K562 (cell line): ENCODE data around the gene GJA9. TPM values are rescaled to one million over a fixed set of nuclear protein-coding genes. Genes with fewer than 3 reads are reported as not detected.

Source experiments
- ATAC-seq: fragments of 200-7000 bp; cut with Tn5 transposase; 3 replicates; pipeline ENCODE4 v1.9.1; 2020; ENCODE audit warnings: moderate library complexity
- BruUV-seq: library from RNA; stranded (reverse); fragments of 400-500 nt; replicated peaks from 2 replicates; lab custom pipeline; 2021; lab: Mats Ljungman, UMichigan
- CTCF ChIA-PET: fragments of 300-600 bp; formaldehyde crosslinking; extraction: SDS; loops from one replicate; lab custom pipeline; 2021; ENCODE audit warnings: low intra/inter-chr PET ratio; lab: Yijun Ruan, JAX
- POLR2A ChIA-PET: fragments of 300-600, 350-650 bp; sonication (Branson Sonifier 250); formaldehyde crosslinking; extraction: SDS; loops from one replicate; lab custom pipeline; 2021; ENCODE audit warnings: antibody characterized with exemption, inconsistent platforms; lab: Yijun Ruan, JAX
- DNase-seq, 4 experiments: peaks; one replicate each; pipeline versions ENCODE4 v3.0.0 to v3.0.0-alpha.2; 2011 to 2018; ENCODE audit warnings: low spot score in 3 of 4, mixed read lengths in 3 of 4; ENCODE audit errors: extremely low read depth in 1 of 4
- FAIRE-seq: peaks from 2 replicates; lab custom pipeline; 2011; peaks lifted over from hg19 to GRCh38; lab: Jason Lieb, UNC
- H2AFZ ChIP-seq: 2 replicates; pipeline ENCODE4 v1.6.0; 2011; ENCODE audit warnings: low read depth, low read length, control low read depth, inconsistent platforms
- H3K27ac ChIP-seq: fragments of 200-600 bp; 3 replicates; pipeline ENCODE4 v1.8.0; 2011; ENCODE audit warnings: low read depth, mild to moderate bottlenecking, control low read depth, inconsistent platforms, low read length, moderate library complexity, mixed read lengths; ENCODE audit errors: extremely low read depth
- H3K27me3 ChIP-seq, 2 experiments: fragments of 300-600 bp in 1 of 2; 2 replicates in 1 of 2; 3 replicates in 1 of 2; pipeline versions ENCODE4 v1.6.0 to v1.8.0; 2011; ENCODE audit warnings: inconsistent platforms in 2 of 2, low read length in 2 of 2, mild to moderate bottlenecking in 1 of 2, mixed read lengths in 1 of 2, moderate library complexity in 1 of 2; ENCODE audit not compliant: control insufficient read depth in 2 of 2, insufficient read depth in 2 of 2
- H3K36me3 ChIP-seq: fragments of 300-600 bp; 3 replicates; pipeline ENCODE4 v1.8.0; 2011; ENCODE audit warnings: mild to moderate bottlenecking, low read length, inconsistent platforms; ENCODE audit not compliant: control insufficient read depth, insufficient read depth
- H3K4me1 ChIP-seq, 2 experiments: fragments of 200-600 bp in 1 of 2; replicated peaks in 1 of 2; 2 replicates in 1 of 2; 3 replicates in 1 of 2; pipeline versions ENCODE4 v1.5.1 to v1.8.0; 2011; ENCODE audit warnings: inconsistent platforms in 2 of 2, low read length in 2 of 2, mild to moderate bottlenecking in 1 of 2, mixed read lengths in 1 of 2, moderate library complexity in 1 of 2; ENCODE audit not compliant: control insufficient read depth in 2 of 2, insufficient read depth in 2 of 2
- H3K4me2 ChIP-seq: 2 replicates; pipeline ENCODE4 v1.6.1; 2011; ENCODE audit warnings: low read length, control low read depth, inconsistent platforms, mixed read lengths; ENCODE audit not compliant: insufficient read depth
- H3K4me3 ChIP-seq: fragments of 200-600 bp; sonication (generic), shearing (Covaris generic); 2 replicates; pipeline ENCODE4 v1.5.1; 2016; ENCODE audit warnings: control low read depth, inconsistent platforms
- H3K79me2 ChIP-seq: fragments of 200-600 bp; 3 replicates; pipeline ENCODE4 v1.8.0; 2011; ENCODE audit warnings: low read length, inconsistent platforms; ENCODE audit not compliant: control insufficient read depth, insufficient read depth
- H3K9ac ChIP-seq, 2 experiments: 2 replicates each; pipeline versions ENCODE4 v1.6.0 to v1.6.1; 2011; ENCODE audit warnings: low read depth in 2 of 2, low read length in 2 of 2, control low read depth in 1 of 2, inconsistent platforms in 1 of 2, mild to moderate bottlenecking in 1 of 2, mixed read lengths in 1 of 2; ENCODE audit not compliant: insufficient read depth in 1 of 2
- H3K9me1 ChIP-seq: one replicate; pipeline ENCODE4 v1.6.0; 2011; ENCODE audit warnings: inconsistent platforms, mild to moderate bottlenecking, low read length, moderate library complexity; ENCODE audit not compliant: control insufficient read depth, insufficient read depth
- H3K9me3 ChIP-seq: replicated peaks from 2 replicates; pipeline ENCODE4 v1.5.1; 2011; ENCODE audit warnings: low read depth, low read length, inconsistent platforms; ENCODE audit not compliant: control insufficient read depth, insufficient read depth
- H4K20me1 ChIP-seq: replicated peaks from 2 replicates; pipeline ENCODE4 v1.6.1; 2011; ENCODE audit warnings: low read length, inconsistent platforms, mixed read lengths; ENCODE audit not compliant: control insufficient read depth, insufficient read depth
- ATF7 ChIP-seq: fragments of 450-650 bp; IDR thresholded peaks from 2 replicates; pipeline ENCODE4 v1.7.1; 2014; ENCODE audit warnings: mild to moderate bottlenecking, moderate library complexity
- DIDO1 ChIP-seq: fragments of 450-650 bp; IDR thresholded peaks from 2 replicates; pipeline ENCODE4 v1.6.1; 2016; ENCODE audit warnings: low read depth, missing biosample characterization, missing genetic modification characterization
- GABPB1 ChIP-seq: sonication (generic); formaldehyde crosslinking; IDR thresholded peaks from 2 replicates; pipeline ENCODE4 v1.8.0; 2022; ENCODE audit warnings: mild to moderate bottlenecking, missing genetic modification reagents
- KAT8 ChIP-seq: fragments of 450-650 bp; IDR thresholded peaks from 2 replicates; pipeline ENCODE4 v1.6.1; 2016; ENCODE audit warnings: low read depth, mild to moderate bottlenecking
- MTA1 ChIP-seq: fragments of 450-650 bp; IDR thresholded peaks from 2 replicates; pipeline ENCODE4 v1.6.1; 2017; ENCODE audit warnings: borderline replicate concordance
- ZFP30 ChIP-seq: fragments of 250-450 bp; sonication (Bioruptor Pico); IDR thresholded peaks from 2 replicates; pipeline ENCODE4 v1.8.0; 2022; ENCODE audit warnings: moderate library complexity, mild to moderate bottlenecking, inconsistent platforms, borderline replicate concordance
- ZNF764 ChIP-seq: fragments of 250-450 bp; sonication (Bioruptor Pico); IDR thresholded peaks from 2 replicates; pipeline ENCODE4 v1.4.0; 2020; ENCODE audit warnings: low read depth, mild to moderate bottlenecking, moderate library complexity
- WGBS: fragments of 100-300 bp; shearing (Covaris generic); methylation state at CpG from one replicate; pipeline ENCODE4 v1.1.6; 2016; ENCODE audit warnings: low coverage, mixed read lengths; ENCODE audit not compliant: insufficient coverage; ENCODE audit errors: missing lambda C conversion rate; 5-methylcytosine and 5-hydroxymethylcytosine counted together
- in situ Hi-C: fragments of 300-500 bp; cut with MboI; formaldehyde crosslinking; loops from 4 replicates; pipeline ENCODE4 v1.15.0; 2018; ENCODE audit warnings: inconsistent platforms, mixed read lengths
- intact Hi-C: fragments of 100-400 bp; cut with micrococcal nuclease; formaldehyde crosslinking; loops from 2 replicates; pipeline ENCODE4 v1.14.2; 2022
- polyA plus RNA-seq, 8 experiments: library from polyadenylated mRNA; depleted of rRNA in 4 of 8; stranded (reverse) in 5 of 8; unstranded in 3 of 8; fragments of >200 nt; fragmentation: Nextera tagmentation in 2 of 8; fragmentation: Illumina TruSeq in 1 of 8; extraction: Ambion mirVana in 2 of 8; extraction: Trizol in 1 of 8; gene quantifications; 2 replicates each; pipeline versions ENCODE4 v1.2.1 to v1.2.3, GENCODE V29; 2011 to 2014; ENCODE audit warnings: inconsistent platforms in 1 of 8, missing spikeins in 1 of 8
- total RNA-seq, 7 experiments: library from RNA; depleted of rRNA in 6 of 7; stranded (reverse); fragments of >200 nt in 6 of 7; fragmentation: Illumina TruSeq in 2 of 7; extraction: Trizol in 2 of 7; gene quantifications; 2 replicates each; pipeline versions ENCODE4 v1.2.1 to v1.2.3, GENCODE V29; 2011 to 2021; ENCODE audit warnings: low replicate concordance in 1 of 7
- TF ChIP-seq, protein P1 (sequence below): fragments of 250-450 bp; sonication (Bioruptor Pico); IDR thresholded peaks from 2 replicates; pipeline ENCODE4 v1.5.0; 2020; ENCODE audit warnings: mild to moderate bottlenecking
- TF ChIP-seq, protein P2 (sequence below): fragments of 250-450 bp; sonication (Bioruptor Pico); IDR thresholded peaks from 2 replicates; pipeline ENCODE4 v1.8.0; 2021; ENCODE audit warnings: moderate library complexity, mild to moderate bottlenecking, inconsistent platforms
- TF ChIP-seq, protein P3 (sequence below): IDR thresholded peaks from 3 replicates; pipeline ENCODE4 v1.6.1; 2011; ENCODE audit warnings: borderline replicate concordance, mild to moderate bottlenecking; ENCODE audit not compliant: insufficient read length, insufficient read depth
- TF ChIP-seq, protein P4 (sequence below), 2 experiments: fragments of 450-650 bp; IDR thresholded peaks; 2 replicates each; pipeline ENCODE4 v1.6.1; 2018; ENCODE audit warnings: mild to moderate bottlenecking in 2 of 2, low read depth in 1 of 2; ENCODE audit not compliant: partially characterized antibody in 2 of 2
- TF ChIP-seq, protein P5 (sequence below): fragments of 450-650 bp; IDR thresholded peaks from 2 replicates; pipeline ENCODE4 v1.6.1; 2014; ENCODE audit warnings: low read depth, mild to moderate bottlenecking, moderate library complexity, borderline replicate concordance

Gene GJA9
- total and polyA plus RNA-seq, 9 of the 15 experiments (the other 6 are each of a cell fraction or from before 2014, with no cell fraction given), result not detected

DNA sequence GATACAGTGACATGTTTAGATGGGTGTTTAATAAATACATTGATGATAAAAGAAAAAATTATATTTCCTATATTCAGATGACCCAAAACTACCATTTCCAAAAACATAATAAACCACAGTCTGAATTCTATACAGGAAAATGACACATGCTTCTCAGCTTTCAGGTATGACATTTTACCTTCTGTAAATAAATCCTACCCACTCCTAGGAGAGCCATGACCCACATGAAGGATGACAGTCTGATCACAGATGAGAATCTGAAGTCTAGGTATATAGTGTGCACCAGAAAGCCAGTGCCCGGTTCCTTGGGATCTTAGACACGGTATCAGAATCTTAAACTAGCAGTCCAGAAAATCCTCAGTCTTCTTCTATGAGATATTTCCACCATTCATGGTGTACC is 3.7 kb upstream of the GJA9 start:
- in situ Hi-C loops (no loop called here), intact Hi-C loops (no loop called here)
- CTCF ChIA-PET, result no interaction called here
- Histone ChIP-seq H4K20me1 (no peaks in the 10 kb centered on the region), H3K27me3 (peaks cover 8 to 17% of the 10 kb centered on the region in 2 experiments; a peak in 4 of 5 replicates), H3K4me3 (no peak overlapping the region), H3K9me3 (no peaks in the 10 kb centered on the region), H2AFZ (no peak overlapping the region), H3K79me2 (no peaks in the 10 kb centered on the region), H3K9me1 (no peaks in the 10 kb centered on the region), H3K9ac (no peak overlapping the region), H3K36me3 (no peaks in the 10 kb centered on the region), H3K4me2 (no peak overlapping the region), H3K4me1 (no peaks in the 10 kb centered on the region), H3K27ac (no peak overlapping the region)
- POLR2A ChIA-PET, result no interaction called here
- DNase-seq, result no peak
- FAIRE-seq, result no peak
- BruUV-seq, result no TSS peak
- no peak for ATAC-seq
- WGBS, result 6% methylated on average over 2 of the region's 2 CpGs
- no peak for TF ChIP-seq ZNF764
- TF ChIP-seq ZFP30, result no peak
- no peak for TF ChIP-seq MTA1
- no peak for TF ChIP-seq KAT8
- TF ChIP-seq, protein P1, sequence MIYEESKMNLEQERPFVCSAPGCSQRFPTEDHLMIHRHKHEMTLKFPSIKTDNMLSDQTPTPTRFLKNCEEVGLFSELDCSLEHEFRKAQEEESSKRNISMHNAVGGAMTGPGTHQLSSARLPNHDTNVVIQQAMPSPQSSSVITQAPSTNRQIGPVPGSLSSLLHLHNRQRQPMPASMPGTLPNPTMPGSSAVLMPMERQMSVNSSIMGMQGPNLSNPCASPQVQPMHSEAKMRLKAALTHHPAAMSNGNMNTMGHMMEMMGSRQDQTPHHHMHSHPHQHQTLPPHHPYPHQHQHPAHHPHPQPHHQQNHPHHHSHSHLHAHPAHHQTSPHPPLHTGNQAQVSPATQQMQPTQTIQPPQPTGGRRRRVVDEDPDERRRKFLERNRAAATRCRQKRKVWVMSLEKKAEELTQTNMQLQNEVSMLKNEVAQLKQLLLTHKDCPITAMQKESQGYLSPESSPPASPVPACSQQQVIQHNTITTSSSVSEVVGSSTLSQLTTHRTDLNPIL, result no peak
- TF ChIP-seq GABPB1 (CRISPR knock-in tag), result no peak
- no peak for TF ChIP-seq ATF7
- TF ChIP-seq, protein P2, sequence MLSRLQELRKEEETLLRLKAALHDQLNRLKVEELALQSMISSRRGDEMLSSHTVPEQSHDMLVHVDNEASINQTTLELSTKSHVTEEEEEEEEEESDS, result no peak
- no peak for TF ChIP-seq DIDO1 (tag)
- TF ChIP-seq, protein P3, sequence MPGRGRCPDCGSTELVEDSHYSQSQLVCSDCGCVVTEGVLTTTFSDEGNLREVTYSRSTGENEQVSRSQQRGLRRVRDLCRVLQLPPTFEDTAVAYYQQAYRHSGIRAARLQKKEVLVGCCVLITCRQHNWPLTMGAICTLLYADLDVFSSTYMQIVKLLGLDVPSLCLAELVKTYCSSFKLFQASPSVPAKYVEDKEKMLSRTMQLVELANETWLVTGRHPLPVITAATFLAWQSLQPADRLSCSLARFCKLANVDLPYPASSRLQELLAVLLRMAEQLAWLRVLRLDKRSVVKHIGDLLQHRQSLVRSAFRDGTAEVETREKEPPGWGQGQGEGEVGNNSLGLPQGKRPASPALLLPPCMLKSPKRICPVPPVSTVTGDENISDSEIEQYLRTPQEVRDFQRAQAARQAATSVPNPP, result no peak
- TF ChIP-seq, protein P4, sequence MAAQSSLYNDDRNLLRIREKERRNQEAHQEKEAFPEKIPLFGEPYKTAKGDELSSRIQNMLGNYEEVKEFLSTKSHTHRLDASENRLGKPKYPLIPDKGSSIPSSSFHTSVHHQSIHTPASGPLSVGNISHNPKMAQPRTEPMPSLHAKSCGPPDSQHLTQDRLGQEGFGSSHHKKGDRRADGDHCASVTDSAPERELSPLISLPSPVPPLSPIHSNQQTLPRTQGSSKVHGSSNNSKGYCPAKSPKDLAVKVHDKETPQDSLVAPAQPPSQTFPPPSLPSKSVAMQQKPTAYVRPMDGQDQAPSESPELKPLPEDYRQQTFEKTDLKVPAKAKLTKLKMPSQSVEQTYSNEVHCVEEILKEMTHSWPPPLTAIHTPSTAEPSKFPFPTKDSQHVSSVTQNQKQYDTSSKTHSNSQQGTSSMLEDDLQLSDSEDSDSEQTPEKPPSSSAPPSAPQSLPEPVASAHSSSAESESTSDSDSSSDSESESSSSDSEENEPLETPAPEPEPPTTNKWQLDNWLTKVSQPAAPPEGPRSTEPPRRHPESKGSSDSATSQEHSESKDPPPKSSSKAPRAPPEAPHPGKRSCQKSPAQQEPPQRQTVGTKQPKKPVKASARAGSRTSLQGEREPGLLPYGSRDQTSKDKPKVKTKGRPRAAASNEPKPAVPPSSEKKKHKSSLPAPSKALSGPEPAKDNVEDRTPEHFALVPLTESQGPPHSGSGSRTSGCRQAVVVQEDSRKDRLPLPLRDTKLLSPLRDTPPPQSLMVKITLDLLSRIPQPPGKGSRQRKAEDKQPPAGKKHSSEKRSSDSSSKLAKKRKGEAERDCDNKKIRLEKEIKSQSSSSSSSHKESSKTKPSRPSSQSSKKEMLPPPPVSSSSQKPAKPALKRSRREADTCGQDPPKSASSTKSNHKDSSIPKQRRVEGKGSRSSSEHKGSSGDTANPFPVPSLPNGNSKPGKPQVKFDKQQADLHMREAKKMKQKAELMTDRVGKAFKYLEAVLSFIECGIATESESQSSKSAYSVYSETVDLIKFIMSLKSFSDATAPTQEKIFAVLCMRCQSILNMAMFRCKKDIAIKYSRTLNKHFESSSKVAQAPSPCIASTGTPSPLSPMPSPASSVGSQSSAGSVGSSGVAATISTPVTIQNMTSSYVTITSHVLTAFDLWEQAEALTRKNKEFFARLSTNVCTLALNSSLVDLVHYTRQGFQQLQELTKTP (IDR thresholded peaks at IDR 0.05; ENCODE audit: low read depth in 1 of 2, partially characterized antibody in 2 of 2), result no peak
- TF ChIP-seq, protein P5, sequence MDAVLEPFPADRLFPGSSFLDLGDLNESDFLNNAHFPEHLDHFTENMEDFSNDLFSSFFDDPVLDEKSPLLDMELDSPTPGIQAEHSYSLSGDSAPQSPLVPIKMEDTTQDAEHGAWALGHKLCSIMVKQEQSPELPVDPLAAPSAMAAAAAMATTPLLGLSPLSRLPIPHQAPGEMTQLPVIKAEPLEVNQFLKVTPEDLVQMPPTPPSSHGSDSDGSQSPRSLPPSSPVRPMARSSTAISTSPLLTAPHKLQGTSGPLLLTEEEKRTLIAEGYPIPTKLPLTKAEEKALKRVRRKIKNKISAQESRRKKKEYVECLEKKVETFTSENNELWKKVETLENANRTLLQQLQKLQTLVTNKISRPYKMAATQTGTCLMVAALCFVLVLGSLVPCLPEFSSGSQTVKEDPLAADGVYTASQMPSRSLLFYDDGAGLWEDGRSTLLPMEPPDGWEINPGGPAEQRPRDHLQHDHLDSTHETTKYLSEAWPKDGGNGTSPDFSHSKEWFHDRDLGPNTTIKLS, result no peak
